Stimulated activated CD4-positive, alpha-beta T cell treated with anti-CD3 and anti-CD28 coated beads, Interleukin-4, amount 100 ng/mL, for 1 hour (primary cell): Measurements from ENCODE around the gene HAUS8.

ENCODE experiments used
- DNase-seq: peaks from one replicate; pipeline ENCODE4 v3.0.0-alpha.2; 2020

Gene HAUS8

DNA sequence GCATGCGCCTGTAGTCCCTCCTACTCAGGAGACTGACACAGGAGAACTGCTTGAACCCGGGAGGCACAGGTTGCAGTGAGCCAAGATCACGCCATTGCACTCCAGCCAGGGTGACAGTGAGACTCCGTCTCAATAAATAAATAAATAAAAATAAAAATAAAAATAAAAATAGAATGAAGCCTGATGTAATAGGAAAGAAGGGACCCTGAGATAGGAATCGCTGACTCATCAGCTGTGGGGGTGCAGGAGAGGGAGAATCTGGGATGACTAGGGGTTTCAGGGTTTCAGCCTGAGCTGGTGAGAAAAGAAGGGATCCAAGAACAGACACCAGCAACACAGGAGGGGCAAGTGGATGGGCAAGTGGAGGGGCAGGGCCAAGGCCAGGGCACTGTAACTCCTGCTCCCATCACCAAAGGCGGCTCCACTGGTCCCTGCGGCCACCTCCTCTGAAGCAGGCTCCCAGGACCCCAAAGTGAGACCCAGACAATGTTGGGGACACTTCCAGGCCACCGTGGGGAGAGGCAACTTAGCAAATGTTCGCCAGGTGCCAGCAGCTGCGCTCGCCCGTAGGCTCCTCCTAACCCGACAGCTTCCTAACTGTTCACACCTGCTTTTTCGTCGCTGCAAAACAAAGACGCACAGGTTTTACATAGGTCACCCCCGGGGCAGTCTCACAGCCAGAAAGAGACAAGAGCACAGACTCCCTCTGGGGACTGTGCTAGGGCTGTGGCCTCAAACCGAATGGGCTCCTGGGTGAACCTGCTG lies 1.2 kb downstream of the HAUS8 start:
- no peak for DNase-seq

DNA sequence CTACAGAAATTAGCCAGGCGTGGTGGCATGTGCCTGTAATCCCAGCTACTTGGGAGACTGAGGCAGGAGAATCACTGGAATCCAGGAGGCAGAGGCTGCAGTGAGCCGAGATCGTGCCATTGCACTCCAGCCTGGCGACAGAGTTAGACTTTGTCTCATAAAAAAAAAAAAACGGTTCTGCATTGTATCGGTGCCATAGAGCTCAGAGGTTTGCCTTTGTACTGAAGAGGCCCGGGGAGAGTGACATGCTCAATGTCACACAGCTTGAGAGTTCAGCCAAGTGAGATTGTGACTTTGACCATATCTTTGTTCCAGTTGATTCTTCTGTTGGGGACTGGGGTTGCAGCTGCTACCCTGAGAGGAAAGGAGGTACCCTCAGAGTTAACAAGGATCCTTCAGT lies 4.3 kb downstream of the HAUS8 start:
- no peak for DNase-seq

DNA sequence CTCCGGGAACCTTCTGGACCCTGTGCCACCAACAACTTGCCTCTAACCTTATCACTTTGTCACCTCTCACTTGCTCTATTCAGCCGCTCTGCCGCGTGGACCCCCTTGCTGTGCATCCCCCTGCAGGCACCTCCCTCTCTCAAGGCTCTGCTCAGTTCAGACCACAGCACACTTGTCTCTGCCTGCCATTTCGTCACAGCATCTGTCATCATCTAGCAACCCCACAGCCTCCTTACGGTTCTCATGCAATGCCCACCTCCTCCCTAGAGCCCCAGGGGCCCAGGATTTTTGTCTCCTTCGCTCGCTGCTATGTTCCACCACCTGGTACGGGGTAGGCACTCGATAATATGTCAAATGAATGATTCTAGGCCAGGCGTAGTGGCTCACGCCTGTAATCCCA lies 4.8 kb downstream of the HAUS8 start:
- no peak for DNase-seq

DNA sequence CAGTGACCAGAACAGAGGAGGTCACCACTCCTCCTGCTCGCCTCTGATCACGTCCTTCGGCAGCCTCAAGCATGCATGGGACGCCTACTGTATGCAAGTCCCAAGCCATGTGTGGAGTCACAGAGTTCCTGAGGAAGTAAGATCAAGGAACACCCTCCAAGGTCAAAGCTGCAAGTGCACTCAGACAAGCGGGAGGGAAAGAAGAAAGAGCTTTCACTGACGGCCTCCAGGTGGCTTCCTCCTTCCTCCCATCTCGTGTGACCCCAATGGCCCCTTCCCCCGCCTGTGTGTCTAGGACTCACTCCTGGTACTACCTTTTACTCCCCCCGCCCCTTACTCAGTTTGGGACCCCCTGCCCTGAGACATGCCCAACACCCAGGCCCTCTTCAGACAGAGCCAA lies 6.1 kb downstream of the HAUS8 start:
- DNase-seq: no peak

DNA sequence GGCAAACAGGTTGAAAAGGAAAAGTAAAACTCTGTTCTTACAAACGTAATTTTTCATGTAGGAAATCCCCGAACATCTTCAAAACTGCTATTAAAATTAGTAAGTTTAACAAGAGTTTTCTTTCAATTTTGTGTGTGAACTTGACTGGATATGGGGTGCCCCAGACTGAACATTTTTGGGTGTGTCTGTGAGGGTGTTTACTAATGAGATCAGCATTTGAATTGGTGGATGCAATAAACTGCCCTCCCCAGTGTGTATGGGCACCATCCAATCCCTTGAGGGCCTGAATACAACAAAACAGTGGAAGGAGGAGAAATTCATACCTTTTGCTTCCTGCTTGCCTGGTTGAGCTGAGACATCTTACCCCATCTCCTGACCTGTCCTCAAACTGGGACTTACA lies 11.8 kb downstream of the HAUS8 start:
- no peak for DNase-seq

DNA sequence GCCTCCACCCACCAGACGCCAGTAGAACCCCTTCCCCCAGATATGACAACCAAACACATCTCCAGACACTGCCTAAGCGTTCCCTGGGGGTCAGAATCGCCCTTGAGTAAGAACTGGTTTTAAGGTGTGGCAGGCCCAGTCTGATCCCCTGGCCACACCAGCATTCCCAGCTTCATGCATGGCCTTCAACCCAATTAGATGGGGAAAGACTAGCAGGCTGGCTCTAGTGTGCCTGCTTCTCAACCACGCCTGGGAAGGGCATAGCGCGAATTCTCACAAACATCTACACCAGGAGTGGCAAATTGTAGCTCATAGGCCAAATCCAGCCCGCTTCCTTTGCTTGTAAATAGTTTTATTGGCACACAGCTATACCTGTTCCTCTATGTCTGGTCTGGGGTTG lies 13.6 kb downstream of the HAUS8 start:
- DNase-seq: no peak

DNA sequence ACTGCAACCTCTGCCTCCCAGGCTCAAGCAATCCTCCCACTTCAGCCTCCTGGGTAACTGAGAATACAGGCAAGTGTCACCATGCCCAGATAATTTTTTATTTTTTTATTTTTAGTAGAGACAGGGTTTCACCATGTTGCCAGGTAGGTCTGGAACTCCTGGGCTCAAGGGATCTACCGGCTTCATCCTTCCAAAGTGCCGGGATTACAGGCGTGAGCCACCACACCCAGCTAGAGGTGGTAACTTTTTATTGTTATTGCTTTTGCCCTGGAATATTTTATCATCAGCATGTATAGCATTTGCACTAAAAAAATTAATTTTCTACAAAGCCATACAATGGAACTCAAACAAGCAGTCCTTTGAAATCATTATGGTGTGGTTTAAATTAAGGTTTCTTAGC lies 14.0 kb downstream of the HAUS8 start:
- DNase-seq: no peak

DNA sequence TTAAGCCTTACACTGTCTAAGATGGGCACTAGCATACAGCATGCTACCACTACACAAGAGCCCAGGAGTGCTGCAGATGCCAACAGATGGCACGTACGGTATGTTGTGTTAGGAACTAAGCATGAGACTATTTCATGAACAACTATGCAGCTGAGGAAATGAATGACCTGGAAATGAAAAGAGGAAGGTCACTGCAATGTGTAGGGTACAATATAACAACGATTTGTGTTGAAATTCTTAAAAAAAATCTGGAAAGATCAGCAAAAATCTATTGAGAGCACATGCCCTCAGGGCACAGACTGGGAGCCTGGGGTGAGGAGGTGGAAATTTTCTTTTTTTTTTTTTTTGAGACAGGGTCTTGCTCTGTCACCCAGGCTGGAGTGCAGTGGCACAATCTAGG lies 14.4 kb downstream of the HAUS8 start:
- no peak for DNase-seq

DNA sequence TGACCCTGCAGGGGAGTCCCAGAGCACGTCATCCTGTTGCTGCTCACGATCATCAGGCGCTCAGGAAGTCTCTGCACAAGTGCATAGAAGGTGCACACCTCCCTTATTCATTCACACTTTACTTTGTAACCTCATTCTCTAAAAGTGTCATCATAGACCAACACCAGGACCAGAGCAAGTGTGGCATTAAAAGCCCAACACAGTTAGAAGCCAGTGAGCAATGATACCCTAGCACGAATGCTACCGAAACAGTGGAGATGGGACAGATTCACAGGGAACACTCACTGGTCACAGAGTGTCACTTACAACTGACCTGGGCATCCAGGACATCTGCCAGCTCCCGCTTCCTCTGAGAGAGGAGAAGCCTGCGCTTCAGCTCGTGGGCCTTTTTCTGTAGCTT lies 17.0 kb downstream of the HAUS8 start:
- DNase-seq: no peak

DNA sequence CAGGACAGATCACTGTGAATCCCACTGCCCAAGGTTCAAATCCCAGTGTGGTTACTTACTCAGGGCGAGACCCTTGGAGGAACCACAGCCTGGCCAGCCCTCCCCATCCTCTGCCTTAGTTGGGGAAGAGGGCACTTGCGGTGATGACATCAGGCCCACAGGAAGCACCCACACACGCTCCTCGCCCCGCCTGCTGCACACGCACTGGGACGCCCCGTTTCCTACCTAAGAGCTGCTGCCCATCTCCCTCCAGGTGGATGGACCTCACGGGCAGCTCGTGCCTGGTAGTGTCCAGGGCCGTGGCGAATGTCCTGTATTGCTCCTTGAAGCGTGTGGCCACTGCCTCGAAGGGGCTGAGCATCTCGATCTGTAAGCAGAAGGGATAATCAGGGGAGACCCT lies 19.6 kb downstream of the HAUS8 start:
- DNase-seq: no peak

DNA sequence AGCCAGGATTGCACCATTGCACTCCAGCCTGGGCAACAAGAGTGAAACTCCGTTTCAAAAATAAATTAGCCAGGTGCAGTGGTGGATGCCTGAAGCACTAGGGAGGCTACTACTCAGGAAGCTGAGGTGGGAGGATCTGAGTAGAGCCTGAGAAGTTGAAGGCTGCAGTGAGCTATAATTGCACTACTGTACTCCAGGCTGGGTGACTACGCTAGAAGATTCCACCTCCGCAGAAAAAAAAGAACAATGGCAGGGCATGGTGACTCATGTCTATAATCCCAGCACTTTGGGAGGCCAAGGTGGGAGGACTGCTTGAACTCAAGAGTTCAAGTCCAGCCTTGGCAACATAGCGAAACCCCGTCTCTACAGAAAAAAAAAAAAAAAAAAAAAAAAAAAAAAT lies 20.5 kb downstream of the HAUS8 start:
- DNase-seq: no peak

DNA sequence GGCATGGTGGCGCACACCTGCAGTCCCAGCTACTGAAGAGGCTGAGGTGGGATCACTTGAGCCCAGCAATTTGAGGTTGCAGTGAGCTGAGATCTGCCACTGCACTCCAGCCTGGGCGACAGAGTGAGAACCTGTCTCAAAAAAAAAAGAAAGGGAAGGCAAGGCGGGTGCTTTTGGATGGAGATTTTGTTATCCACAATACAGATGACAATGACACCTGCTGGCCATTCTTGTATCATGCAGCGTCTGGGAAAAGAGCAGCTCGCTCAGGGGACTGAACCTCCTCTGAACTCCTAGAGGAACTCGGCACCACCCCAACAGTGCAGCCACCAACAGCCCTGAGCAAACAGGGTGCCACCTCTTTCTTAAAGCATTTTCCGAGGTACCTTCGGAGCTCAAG lies 22.8 kb downstream of the HAUS8 start:
- peak; percentile 21 for DNase-seq

DNA sequence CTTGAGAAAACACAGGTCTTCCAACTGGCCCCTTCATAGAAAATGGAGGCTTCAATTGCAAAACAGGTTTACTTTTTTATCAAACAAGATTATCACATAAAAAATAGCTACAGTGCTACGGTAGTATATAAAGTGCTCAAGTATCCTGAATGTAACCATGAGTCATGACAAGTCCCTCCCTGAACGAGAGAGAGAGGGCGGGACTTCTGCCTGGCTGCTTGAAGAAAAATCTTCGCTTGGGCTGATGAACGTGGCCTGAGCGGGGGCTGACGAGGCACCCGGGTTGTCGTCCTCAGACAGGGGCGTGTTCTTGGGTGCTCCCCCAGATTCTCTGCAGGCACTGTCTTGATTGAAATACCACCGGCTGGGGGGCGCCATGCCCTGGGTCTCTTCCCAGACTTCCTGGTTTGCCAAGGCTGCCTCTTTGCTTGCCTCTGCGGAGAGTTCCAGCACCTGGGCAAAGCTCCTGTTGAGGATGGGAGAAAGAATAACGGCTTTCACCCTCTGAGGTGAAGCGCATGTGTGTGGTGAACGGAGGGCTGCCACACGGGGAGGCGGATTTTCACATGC lies 25.5 kb downstream of the HAUS8 start:
- no peak for DNase-seq

DNA sequence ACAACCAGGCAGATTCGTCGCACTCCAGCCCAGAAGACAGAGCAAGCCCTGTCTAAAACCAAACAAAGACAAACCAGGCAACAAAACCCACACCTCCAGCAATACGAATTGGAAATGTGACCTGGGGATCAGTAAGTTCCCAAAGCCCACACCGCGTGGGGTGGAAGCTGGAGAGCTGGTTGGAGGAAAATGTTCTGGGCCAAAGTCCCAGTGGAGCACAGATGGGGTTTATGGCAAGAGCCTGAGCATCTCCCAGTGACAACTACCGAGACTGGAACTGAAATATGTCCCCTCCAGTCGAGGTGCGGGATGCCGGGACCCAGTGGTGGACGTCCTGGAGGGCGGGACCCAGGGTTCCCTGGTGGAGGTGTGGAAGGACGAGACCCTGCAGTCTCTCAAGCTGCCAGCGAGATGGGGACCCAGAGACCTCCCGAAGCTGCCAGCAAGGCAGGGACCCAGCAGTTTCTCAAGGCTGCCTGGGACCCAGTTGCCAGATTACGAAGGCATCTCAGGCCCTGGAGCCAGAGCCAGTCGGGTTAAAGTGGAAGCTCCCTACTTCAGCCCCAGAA lies 26.3 kb downstream of the HAUS8 start:
- no peak for DNase-seq

DNA sequence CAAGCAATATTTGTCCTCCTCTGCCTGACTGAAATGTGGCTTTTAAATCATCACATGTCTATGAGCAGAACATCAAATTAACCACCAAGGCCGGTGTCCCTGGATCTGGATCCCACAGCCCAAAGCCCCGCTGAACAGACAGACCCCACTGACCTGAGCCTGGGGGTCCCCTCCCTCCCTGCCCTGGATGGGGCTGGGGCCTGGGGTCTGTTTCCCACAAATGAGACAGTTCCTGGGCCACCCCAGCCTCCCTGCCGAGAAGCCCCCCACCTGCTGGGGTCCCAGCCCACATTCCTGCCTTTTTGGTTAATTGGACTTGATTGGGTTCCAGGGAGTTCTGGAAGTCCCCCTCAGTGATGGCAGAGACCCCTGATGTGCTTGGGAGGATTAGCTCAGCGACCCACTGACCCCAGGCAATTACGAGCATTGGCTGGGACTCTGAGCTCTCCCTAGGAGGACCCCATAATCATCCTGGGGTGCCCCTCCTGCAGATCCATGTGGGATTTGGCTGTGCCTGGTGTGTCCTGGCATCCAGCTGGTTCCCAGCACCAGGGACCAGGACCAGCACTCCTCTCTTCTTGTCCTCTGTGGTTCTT lies 29.2 kb downstream of the HAUS8 start:
- no peak for DNase-seq

DNA sequence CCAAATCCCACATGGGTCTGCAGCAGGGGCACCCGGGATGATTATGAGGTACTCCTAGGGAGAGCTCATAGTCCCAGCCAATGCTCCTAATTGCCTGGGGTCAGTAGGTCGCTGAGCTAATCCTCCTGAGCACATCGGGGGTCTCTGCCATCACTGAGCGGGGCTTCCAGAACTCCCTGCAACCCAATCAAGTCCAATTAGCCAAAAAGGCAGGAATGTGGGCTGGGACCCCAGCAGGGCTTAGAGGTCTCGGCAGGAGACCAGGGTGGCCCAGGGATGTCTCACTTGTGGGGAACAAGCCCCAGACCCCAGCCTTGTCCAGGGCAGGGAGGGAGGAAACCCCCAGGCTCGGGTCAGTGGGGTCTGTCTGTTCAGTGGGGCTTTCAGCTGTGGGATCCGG lies 31.5 kb downstream of the HAUS8 start:
- no peak for DNase-seq

DNA sequence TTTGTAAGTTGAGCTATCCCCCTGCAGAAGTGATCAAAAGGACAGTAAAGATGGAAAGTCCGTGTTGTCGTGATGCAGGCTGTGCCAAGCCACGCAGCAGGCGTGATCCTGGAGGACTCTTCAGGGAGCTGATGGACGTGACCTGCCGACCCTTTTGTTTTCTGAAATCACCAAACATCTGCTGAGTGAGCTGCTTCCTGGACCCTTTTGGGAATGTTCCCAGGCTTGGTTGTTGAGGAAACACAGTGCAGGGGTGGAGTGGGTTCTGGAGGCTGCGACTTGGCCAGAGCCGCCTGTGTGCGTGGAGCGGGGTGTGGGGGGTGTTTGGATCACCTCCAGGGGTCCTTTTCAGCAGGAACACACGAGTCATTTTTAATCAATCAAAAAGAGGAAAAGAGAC lies 33.3 kb downstream of the HAUS8 start:
- DNase-seq: no peak

DNA sequence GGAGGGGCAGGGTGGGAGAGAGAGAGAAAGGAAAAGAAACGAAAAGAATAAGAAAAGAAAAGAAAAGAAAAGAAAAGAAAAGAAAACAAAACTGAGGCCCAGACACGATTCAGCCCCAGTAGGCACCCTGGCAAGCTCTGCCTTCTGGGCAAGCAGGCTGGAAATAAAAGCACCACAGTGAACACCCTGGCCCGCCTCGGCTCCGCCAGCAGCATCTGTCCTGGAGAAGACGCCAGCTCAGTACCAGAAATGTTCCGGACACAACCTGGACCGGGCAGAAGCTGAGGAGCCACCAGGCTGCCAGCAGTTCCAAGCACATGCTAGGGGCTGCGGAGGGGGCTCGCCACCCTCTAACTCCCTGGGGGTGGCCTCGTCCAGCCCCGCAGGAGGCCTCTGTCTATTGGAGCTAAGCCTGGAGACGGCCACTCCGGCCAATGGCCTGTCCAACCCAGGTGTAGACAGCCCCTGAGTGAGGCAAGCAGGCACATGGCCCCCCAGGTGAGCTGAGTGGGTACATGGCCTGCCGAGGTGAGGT lies 37.2 kb downstream of the HAUS8 start:
- no peak for DNase-seq

DNA sequence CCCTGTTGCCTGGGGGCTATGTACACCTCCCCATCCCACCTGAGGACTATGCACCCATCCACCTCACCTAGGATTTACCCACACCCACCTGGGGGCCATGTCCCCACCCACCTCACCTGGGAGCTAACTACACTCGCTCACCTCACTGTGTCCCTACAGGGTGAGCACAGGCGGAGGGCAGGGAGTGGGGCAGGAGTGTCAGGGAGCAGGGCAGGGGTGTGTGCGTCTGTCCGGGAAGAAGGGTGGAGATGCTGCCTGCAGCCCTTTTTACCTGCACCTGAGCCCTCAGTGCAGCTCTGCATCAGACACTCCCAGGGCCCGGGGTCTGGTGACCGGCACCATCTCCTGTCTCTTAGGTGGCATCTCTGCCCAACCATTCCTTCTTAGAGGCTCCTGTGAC lies 38.1 kb downstream of the HAUS8 start:
- no peak for DNase-seq

DNA sequence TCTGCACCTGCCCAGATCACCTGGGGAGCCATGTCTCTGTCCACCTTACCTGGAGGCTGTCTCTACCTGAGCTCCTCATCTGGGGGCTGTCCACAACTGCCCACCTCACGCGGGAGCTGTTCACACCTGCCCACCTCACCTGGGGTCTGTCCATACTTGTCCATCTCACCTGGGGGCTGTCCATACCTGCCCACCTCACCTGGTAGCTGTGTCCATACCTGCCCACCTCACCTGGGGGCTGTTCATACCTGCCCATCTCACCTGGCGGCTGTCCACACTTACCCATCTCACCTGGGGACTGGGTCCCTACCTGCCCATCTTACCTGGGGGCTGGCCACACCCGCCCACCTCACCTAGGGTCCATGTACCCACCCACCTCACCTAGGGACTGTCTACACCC lies 38.6 kb downstream of the HAUS8 start:
- DNase-seq: no peak

DNA sequence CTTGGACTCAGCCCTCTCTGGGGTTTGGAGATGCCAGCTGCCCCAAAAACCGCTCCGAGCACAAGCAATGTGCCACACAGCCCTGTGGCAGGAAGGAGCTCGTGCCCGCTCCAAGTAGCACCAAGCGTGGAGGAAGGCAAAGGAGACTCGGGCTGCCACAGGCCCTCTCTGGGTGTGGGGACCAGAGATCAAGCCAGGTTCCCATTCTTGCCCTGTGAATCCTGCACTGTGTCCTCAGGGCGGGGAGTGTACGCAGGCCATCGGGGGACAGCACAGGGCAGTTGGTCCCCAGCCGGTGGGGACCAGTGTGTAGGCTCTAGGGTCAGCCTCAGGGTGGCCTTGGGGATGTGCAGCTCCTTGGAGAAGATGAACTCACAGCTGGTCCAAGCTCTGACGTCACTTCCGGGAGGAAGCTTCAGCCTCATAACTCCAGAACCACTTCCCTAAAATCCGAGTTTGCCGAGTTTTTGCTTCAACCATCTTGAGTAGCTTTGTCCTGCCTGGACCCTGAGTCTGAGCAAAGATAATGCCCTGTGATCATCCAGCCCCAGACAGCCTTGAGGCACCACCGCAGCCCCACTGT lies 39.3 kb downstream of the HAUS8 start:
- no peak for DNase-seq

DNA sequence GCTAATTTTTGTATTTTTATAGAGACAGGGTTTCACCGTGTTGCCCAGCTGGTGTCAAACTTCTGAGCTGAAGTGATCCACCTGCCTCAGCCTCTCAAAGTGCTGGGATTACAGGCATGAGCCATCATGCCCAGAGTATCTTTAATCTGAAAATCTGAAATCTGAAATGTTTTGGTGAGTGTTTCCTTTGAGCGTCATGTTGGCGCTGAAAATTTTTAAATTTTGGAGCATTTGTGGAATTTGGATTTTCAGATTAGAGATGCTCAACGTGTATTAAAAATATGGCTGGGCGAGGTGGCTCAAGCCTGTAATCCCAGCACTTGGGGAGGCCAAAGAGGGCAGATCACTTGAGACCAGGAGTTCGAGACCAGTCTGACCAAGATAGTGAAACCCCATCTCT lies 43.5 kb downstream of the HAUS8 start:
- DNase-seq: no peak

DNA sequence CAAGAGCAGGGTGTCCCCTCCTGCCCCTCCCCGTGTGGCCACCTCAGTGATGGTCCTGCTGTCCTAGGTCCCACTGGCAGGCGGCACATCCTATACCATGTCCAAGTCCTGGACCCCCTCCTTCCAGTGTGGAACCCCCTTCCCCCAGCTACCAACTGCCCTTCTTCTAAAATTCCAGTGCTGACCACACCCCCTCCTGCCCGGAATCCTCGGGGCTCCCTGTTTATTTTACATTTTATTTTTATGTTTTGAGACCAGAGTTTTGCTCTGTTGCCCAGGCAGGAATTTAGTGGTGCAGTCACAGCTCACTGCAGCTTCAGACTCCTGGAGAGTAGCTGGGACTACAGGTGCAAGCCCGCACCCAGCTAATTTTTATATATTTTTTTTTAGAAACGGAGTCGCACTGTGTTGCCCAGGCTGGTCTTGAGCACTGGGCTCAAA lies 47.7 kb downstream of the HAUS8 start:
- DNase-seq: no peak
